Vagina (tissue), 2 donors: ENCODE measurements around the gene GTF2H2.
"Not testable (repeated sequence)": the region's sequence is repeated elsewhere in the genome, so short reads cannot be mapped to it uniquely, and the experiment has no call there.

Source experiments
- POLR2A ChIP-seq, 2 donors: fragments of 450-650 bp; IDR thresholded peaks; one replicate each; pipeline ENCODE4 v1.6.1; 2017; ENCODE audit warnings: antibody characterized with exemption in 2 of 2, mild to moderate bottlenecking in 2 of 2, moderate library complexity in 2 of 2
- POLR2AphosphoS5 ChIP-seq, 2 donors: sonication (generic); formaldehyde crosslinking; IDR thresholded peaks; one replicate each; pipeline ENCODE4 v1.9.0; 2017; ENCODE audit warnings: antibody characterized with exemption in 2 of 2, mild to moderate bottlenecking in 2 of 2, low read depth in 1 of 2; ENCODE audit not compliant: insufficient read depth in 1 of 2
- TF ChIP-seq, protein P1 (sequence below), 3 experiments: fragments of 450-650 bp in 2 of 3; fragments of 200-600 bp in 1 of 3; sonication (generic) in 1 of 3; IDR thresholded peaks; one replicate each; pipeline ENCODE4 v1.5.1; 2017 to 2019; ENCODE audit warnings: antibody characterized with exemption in 3 of 3, mild to moderate bottlenecking in 2 of 3, moderate library complexity in 2 of 3

DNA sequence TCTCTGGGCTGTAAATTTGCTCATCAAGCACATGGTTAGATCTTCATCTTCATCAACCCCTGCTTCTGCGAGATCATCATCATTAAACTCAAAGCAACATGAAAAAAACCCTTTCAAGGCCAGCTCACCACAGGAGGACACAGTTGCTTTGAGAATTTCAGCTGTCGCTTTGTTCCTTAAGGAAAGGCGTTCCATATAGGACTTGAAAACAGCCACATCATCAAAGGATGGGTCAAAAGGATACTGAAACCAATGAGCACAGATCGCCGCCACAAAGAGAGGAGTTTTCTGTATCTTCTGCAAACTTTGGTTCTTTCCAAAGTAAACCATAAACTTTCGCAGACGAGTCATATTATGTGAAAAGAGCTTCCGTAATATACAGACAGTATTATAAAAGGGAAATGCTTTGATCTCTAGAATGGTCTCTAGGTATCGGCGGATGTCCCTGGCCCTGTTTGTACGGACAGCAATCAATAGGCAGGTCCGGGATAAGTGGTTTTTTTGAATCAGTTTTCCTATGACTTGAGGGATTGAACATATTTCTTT lies 42.3 kb upstream of the GTF2H2 start:
- TF ChIP-seq, protein P1, sequence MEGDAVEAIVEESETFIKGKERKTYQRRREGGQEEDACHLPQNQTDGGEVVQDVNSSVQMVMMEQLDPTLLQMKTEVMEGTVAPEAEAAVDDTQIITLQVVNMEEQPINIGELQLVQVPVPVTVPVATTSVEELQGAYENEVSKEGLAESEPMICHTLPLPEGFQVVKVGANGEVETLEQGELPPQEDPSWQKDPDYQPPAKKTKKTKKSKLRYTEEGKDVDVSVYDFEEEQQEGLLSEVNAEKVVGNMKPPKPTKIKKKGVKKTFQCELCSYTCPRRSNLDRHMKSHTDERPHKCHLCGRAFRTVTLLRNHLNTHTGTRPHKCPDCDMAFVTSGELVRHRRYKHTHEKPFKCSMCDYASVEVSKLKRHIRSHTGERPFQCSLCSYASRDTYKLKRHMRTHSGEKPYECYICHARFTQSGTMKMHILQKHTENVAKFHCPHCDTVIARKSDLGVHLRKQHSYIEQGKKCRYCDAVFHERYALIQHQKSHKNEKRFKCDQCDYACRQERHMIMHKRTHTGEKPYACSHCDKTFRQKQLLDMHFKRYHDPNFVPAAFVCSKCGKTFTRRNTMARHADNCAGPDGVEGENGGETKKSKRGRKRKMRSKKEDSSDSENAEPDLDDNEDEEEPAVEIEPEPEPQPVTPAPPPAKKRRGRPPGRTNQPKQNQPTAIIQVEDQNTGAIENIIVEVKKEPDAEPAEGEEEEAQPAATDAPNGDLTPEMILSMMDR (IDR thresholded peaks at IDR 0.05): not testable (repeated sequence)
- TF ChIP-seq POLR2A (IDR thresholded peaks at IDR 0.05); POLR2AphosphoS5 (IDR thresholded peaks at IDR 0.05; ENCODE audit: insufficient read depth in 1 of 2, low read depth in 1 of 2): not testable (repeated sequence)
